ENCODE data around the gene PXDN.

PXDN gene

DNA sequence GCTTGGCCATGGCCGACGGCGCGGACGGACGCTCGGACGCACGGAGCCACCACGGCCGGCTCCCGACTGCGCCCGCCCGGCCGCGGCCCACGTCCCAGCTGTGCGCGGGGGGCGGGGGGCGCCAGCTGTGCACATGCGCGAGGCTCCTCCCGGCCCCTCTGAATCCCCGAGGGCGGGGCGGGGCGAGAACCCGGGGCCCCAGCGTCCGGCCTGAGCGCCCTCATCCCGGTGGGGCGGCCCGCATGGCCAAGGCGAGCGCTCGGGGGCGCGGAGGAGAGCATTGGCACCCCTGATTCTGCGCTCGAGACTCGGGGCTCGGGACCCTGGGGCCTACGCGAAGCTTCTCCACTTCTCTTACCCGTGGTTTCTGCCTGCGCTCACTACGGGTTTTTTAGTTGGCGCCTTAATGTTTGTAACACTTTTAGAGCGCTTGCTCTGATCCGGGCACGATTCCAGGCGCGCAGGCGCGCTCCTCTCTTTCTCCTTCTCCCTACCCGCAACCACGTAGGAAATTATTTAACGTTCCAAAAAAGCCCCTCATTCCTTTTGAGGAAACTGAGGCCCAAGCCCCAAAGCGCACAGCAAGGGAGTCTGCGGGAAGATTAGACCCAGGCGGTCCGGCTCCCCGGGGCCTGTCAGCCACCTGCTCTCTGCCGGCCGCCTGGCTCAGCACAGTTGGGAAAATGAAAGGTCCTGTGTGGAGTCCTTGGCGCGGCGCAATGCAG, at the start of gene PXDN:
Gene PXDN (minus strand): TSS at position 70 of the 725 bp plus-strand sequence. CDS start 60 bp downstream, at position 10.
- no peak for DNase-seq
- TF ChIP-seq GATA1 (IDR thresholded peaks at IDR 0.05; ENCODE audit: low read depth, low read length) (no peak), POLR2A (IDR thresholded peaks at IDR 0.05; ENCODE audit: low read length) (no peak)

GRCh38 chr2:1793868-1794445, 49.6 kb upstream of the PXDN start:
- no peak for TF ChIP-seq POLR2A (IDR thresholded peaks at IDR 0.05; ENCODE audit: low read length)
- DNase-seq = no peak

DNA sequence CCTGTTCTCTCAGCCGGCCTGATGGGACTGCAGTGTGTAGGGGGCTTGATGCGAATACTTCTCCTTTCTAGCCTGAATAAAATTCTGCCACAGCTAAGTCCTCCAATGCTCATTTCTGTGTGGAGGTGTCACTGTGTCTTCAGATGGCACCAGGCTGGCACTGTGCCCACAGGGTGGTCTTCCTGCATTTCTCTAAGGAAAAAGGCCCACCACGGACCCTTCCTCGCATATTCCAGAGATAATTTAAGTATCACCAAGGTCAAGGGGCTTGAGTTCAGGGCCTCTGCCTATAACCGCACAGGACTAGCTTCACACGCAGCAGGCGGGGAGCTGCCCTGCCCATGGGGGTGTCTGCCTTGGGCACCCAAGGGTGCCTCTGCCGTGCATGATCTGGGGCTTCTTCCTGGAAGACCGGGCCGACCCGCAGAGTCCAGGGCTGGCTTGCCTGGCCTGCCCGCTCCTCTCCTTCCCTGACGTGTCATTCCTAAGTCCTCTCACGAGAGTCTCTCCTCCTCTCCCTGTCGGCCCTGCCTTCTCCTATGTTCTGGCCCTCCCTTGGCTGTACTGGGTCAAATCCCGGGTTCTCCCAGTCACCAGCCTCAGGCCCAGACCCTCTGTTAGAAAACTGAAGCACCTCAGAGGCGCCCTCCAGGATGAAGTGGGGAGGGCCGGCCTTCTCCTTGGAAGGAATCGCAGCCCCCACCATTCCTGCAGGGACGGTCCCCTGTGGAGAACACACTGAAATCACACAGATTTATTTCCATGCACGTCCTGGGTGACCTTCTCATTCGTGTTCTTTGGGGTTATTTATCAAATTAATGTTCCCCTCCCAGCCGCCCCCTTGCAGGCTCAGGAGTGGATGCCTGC, 48.9 kb upstream of the PXDN start:
- DNase-seq = no peak
- no peak for TF ChIP-seq GATA1 (IDR thresholded peaks at IDR 0.05; ENCODE audit: low read depth, low read length)
- no peak for TF ChIP-seq POLR2A (IDR thresholded peaks at IDR 0.05; ENCODE audit: low read length)

- no peak for DNase-seq
- TF ChIP-seq GATA1 (IDR thresholded peaks at IDR 0.05; ENCODE audit: low read depth, low read length) = no peak
- no peak for TF ChIP-seq POLR2A (IDR thresholded peaks at IDR 0.05; ENCODE audit: low read length)
Measured at GRCh38 chr2:1791685-1792435, 47.5 kb upstream of the PXDN start.

DNA sequence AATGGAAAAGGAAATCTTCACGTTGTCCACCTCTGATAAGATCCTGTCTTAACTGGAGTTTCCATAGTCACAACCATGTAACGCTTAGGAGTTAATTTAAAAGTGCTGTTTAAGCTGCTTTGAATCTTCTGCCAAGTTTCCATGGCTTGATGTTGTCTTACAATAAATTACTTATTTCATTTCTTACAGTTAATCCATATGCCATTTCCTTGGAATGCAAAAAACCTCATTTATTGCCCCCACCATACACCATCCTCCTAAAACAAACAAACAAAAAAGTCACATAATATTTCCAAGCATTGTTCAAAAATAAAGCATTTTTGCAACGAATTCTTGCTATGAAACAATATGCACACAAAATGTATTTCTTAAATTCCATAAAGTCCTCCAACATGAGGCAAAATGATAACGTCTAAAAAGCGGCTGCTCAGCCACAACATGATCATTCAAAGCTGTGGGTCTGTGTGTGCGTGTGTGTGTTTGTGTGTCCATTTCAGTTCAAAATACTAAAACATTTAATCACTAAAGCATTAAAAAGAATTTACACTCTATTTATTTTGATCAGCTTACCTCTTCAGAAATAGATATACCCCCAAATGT, 46.8 kb upstream of the PXDN start:
- DNase-seq = no peak
- TF ChIP-seq POLR2A (IDR thresholded peaks at IDR 0.05; ENCODE audit: low read length) (no peak), GATA1 (IDR thresholded peaks at IDR 0.05; ENCODE audit: low read depth, low read length) (no peak)

GRCh38 chr2:1790473-1790872, 46.2 kb upstream of the PXDN start:
- TF ChIP-seq GATA1 (IDR thresholded peaks at IDR 0.05; ENCODE audit: low read depth, low read length) (no peak), POLR2A (IDR thresholded peaks at IDR 0.05; ENCODE audit: low read length) (no peak)
- DNase-seq = no peak

DNA sequence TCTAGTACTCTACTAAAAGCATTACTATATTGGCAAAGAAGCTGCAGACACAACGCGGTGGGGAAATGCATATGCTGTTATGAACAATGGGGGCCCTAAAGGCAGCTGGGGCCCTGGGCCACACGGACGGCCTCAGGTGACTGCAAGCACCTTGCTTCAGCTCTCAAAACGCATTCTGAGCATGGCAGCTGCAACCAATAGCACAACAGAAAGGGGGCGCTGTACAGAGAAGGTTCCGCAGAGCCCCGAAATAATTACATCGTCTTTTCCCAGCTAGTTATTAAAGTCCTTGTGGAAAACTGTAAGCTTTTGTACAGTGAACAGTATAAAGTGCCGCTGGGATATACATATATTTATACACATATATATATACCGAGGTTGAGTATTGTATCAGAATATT, 45.3 kb upstream of the PXDN start:
- no peak for TF ChIP-seq GATA1 (IDR thresholded peaks at IDR 0.05; ENCODE audit: low read depth, low read length)
- no peak for TF ChIP-seq POLR2A (IDR thresholded peaks at IDR 0.05; ENCODE audit: low read length)
- DNase-seq = no peak

GRCh38 chr2:1788478-1788959, 44.2 kb upstream of the PXDN start:
- DNase-seq = no peak
- TF ChIP-seq GATA1 (IDR thresholded peaks at IDR 0.05; ENCODE audit: low read depth, low read length) (no peak), POLR2A (IDR thresholded peaks at IDR 0.05; ENCODE audit: low read length) (no peak)

DNA sequence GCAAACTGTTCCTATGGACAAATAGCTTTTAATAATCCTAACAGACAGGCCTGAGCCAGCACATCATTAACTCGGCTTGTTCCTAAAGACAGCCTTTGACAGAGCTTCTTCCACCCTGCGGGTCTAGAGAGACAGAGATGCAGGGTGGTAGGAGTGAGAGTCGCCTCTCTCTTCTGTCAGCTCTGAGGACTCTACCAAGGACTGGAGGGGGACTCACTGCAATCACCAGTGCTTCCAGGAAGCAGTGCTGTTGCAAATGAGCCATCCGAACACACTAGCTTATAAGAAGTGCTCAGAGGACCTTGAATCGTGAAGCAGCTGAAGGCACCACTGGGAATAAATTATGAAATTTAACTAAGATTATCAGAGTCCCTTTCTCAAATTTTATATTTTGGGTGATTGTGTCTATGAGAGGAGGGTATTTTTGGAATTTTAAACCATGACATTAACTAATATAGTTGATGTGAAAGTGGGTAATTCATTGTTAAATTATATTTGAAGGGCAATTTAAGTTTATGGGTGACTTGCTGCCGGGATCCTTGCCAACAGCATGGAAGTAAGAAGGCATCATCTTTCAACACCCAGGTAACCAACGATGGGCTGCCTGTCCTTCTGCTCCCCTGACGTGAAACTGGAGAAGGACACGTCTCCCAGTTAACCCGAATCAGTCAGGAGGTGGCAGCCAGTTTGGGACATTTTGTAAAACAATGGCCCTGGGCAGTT, 43.6 kb upstream of the PXDN start:
- TF ChIP-seq POLR2A (IDR thresholded peaks at IDR 0.05; ENCODE audit: low read length) = no peak
- TF ChIP-seq GATA1 (IDR thresholded peaks at IDR 0.05; ENCODE audit: low read depth, low read length) = no peak

DNA sequence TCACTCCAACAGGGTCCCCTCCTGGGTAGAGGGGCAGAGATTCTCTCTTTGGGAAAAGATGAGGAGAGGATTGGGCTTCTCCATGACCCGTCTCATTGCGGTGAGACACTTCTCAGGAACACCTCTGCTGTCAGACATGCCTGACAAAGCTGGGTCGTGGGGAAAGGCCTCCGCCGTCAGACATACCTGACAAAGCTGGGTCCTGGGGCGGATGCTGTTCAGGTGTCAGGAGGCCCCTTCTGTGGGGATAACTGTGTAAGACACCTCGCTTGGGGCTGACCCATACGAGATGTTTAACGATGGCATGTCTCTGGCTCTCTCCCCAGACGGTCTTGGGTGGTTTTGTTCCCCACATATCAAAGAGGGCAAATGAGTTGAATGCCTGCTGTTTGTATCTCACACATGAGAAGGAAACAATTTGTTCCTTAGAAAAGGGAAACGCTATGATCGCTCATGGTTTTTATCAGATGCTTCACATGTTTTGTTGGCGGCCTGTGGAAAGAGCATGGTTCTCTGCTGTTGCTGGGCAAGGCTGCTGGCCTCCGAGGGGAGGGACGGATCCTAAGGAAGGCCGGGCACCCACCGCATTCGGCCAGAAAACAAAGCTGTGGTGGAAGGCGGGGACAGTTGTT, 40.8 kb upstream of the PXDN start:
- no peak for DNase-seq
- no peak for TF ChIP-seq POLR2A (IDR thresholded peaks at IDR 0.05; ENCODE audit: low read length)

More for the DNA sequence above, 43.6 kb upstream of the PXDN start:
- DNase-seq = no peak

- TF ChIP-seq GATA1 (IDR thresholded peaks at IDR 0.05; ENCODE audit: low read depth, low read length) = no peak
- no peak for TF ChIP-seq POLR2A (IDR thresholded peaks at IDR 0.05; ENCODE audit: low read length)
- DNase-seq = no peak
Measured at GRCh38 chr2:1784087-1784486, 39.8 kb upstream of the PXDN start.

DNA sequence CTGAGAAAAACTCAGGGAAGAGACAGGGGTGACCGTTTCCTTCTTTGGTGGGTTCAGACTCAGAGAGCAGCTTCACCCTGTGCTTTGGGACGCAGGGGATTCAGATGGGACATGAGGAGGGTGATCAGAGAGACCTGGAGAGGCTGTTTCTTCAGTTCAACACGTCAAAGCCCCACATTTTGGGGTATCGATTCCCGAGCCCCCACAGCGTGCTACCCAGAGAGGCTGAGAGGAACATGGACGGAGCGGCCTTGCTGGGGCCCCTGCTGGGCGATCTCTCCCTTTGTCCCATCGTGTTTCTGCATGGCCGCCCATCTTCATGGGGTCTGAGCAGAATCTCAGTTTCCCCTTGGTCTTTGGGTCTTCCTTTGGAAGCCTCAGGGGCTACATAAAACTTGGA, 38.2 kb upstream of the PXDN start:
- no peak for TF ChIP-seq GATA1 (IDR thresholded peaks at IDR 0.05; ENCODE audit: low read depth, low read length)
- TF ChIP-seq POLR2A (IDR thresholded peaks at IDR 0.05; ENCODE audit: low read length) = no peak
- no peak for DNase-seq
